Adipocyte (in vitro differentiated cells): ENCODE data around the gene RILPL1.
"Not testable (repeated sequence)": the region's sequence is repeated elsewhere in the genome, so short reads cannot be mapped to it uniquely, and the experiment has no call there.

Source experiments
- DNase-seq: peaks from one replicate; pipeline ENCODE4 v3.0.0-alpha.2; 2015; ENCODE audit warnings: low read depth
- H3K27me3 ChIP-seq: replicated peaks from 2 replicates; pipeline ENCODE4 v1.7.0; 2013; ENCODE audit warnings: mild to moderate bottlenecking, low read length, moderate library complexity; ENCODE audit not compliant: control insufficient read depth, insufficient read depth
- H3K36me3 ChIP-seq: 2 replicates; pipeline ENCODE4 v1.7.0; 2013; ENCODE audit warnings: low read length, mild to moderate bottlenecking, moderate library complexity; ENCODE audit not compliant: control insufficient read depth, insufficient read depth, severe bottlenecking
- H3K4me1 ChIP-seq: 2 replicates; pipeline ENCODE4 v1.7.0; 2013; ENCODE audit warnings: mild to moderate bottlenecking, low read length, moderate library complexity; ENCODE audit not compliant: control insufficient read depth, insufficient read depth
- H3K4me3 ChIP-seq: 2 replicates; pipeline ENCODE4 v1.7.0; 2013; ENCODE audit warnings: mild to moderate bottlenecking, low read length, moderate library complexity
- H3K9ac ChIP-seq: 2 replicates; pipeline ENCODE4 v1.7.0; 2013; ENCODE audit warnings: mild to moderate bottlenecking, low read length, moderate library complexity
- H3K9me3 ChIP-seq: 2 replicates; pipeline ENCODE4 v1.7.0; 2013; ENCODE audit warnings: mild to moderate bottlenecking, low read length, moderate library complexity; ENCODE audit not compliant: control insufficient read depth

Gene RILPL1

GRCh38 chr12:123478762-123479161 lies 54.8 kb downstream of the RILPL1 start:
- Histone ChIP-seq H3K9me3 (no peaks in the 10 kb centered on the region), H3K36me3 (peaks cover 30% of the 10 kb centered on the region), H3K27me3 (no peaks in the 10 kb centered on the region), H3K4me1 (peaks cover 7% of the 10 kb centered on the region), H3K4me3 (no peak overlapping the region), H3K9ac (no peak overlapping the region)
- DNase-seq = no peak

GRCh38 chr12:123478069-123478468 lies 55.5 kb downstream of the RILPL1 start:
- H3K4me3 ChIP-seq = no peak overlapping the region
- H3K4me1 ChIP-seq = peaks cover 7% of the 10 kb centered on the region
- H3K36me3 ChIP-seq = peaks cover 25% of the 10 kb centered on the region
- no peaks in the 10 kb centered on the region for H3K9me3 ChIP-seq
- H3K9ac ChIP-seq = no peak overlapping the region
- H3K27me3 ChIP-seq = no peaks in the 10 kb centered on the region
- no peak for DNase-seq

- peaks cover 29% of the 10 kb centered on the region for H3K36me3 ChIP-seq
Observed at GRCh38 chr12:123475246-123475703, 58.2 kb downstream of the RILPL1 start.

GRCh38 chr12:123474485-123475245 lies 58.9 kb downstream of the RILPL1 start:
- Histone ChIP-seq H3K36me3 (peaks cover 29% of the 10 kb centered on the region), H3K4me1 (peaks cover 13% of the 10 kb centered on the region), H3K4me3 (no peak overlapping the region), H3K9me3 (no peaks in the 10 kb centered on the region), H3K9ac (no peak overlapping the region), H3K27me3 (no peaks in the 10 kb centered on the region)
- DNase-seq = no peak

More at GRCh38 chr12:123475246-123475703, 58.2 kb downstream of the RILPL1 start:
- H3K9me3 ChIP-seq = no peaks in the 10 kb centered on the region
- DNase-seq = no peak
- H3K27me3 ChIP-seq = no peaks in the 10 kb centered on the region
- no peak overlapping the region for H3K9ac ChIP-seq
- H3K4me1 ChIP-seq = peaks cover 13% of the 10 kb centered on the region
- H3K4me3 ChIP-seq = no peak overlapping the region

GRCh38 chr12:123472438-123472849 lies 61.1 kb downstream of the RILPL1 start:
- Histone ChIP-seq H3K9ac (no peak overlapping the region), H3K27me3 (no peaks in the 10 kb centered on the region), H3K9me3 (no peaks in the 10 kb centered on the region), H3K4me1 (peaks cover 6% of the 10 kb centered on the region), H3K36me3 (peaks cover 26% of the 10 kb centered on the region), H3K4me3 (no peak overlapping the region)
- no peak for DNase-seq

GRCh38 chr12:123471374-123472068 lies 62.0 kb downstream of the RILPL1 start:
- H3K4me3 ChIP-seq = no peak overlapping the region
- peaks cover 10% of the 10 kb centered on the region for H3K4me1 ChIP-seq
- H3K9ac ChIP-seq = no peak overlapping the region
- DNase-seq = peak; percentile 74
- H3K27me3 ChIP-seq = no peaks in the 10 kb centered on the region
- H3K9me3 ChIP-seq = no peaks in the 10 kb centered on the region
- H3K36me3 ChIP-seq = peaks cover 23% of the 10 kb centered on the region

GRCh38 chr12:123469978-123470377 lies 63.5 kb downstream of the RILPL1 start:
- Histone ChIP-seq H3K9me3 (no peaks in the 10 kb centered on the region), H3K36me3 (peaks cover 30% of the 10 kb centered on the region)

GRCh38 chr12:123468786-123469185 lies 64.7 kb downstream of the RILPL1 start:
- peaks cover 32% of the 10 kb centered on the region for H3K36me3 ChIP-seq
- peaks cover 10% of the 10 kb centered on the region for H3K4me1 ChIP-seq
- no peak for DNase-seq

More at GRCh38 chr12:123469978-123470377, 63.5 kb downstream of the RILPL1 start:
- Histone ChIP-seq H3K27me3 (no peaks in the 10 kb centered on the region), H3K9ac (no peak overlapping the region), H3K4me3 (no peak overlapping the region), H3K4me1 (peaks cover 10% of the 10 kb centered on the region)
- no peak for DNase-seq

GRCh38 chr12:123465084-123465483 lies 68.4 kb downstream of the RILPL1 start:
- no peak overlapping the region for H3K9ac ChIP-seq
- DNase-seq = no peak
- peaks cover 18% of the 10 kb centered on the region for H3K36me3 ChIP-seq
- no peaks in the 10 kb centered on the region for H3K9me3 ChIP-seq
- peaks cover 4% of the 10 kb centered on the region for H3K4me1 ChIP-seq
- H3K4me3 ChIP-seq = no peak overlapping the region
- no peaks in the 10 kb centered on the region for H3K27me3 ChIP-seq

More at GRCh38 chr12:123468786-123469185, 64.7 kb downstream of the RILPL1 start:
- Histone ChIP-seq H3K9ac (no peak overlapping the region), H3K27me3 (no peaks in the 10 kb centered on the region), H3K9me3 (no peaks in the 10 kb centered on the region), H3K4me3 (no peak overlapping the region)

- H3K9ac ChIP-seq, H3K4me1 ChIP-seq, H3K27me3 ChIP-seq, H3K9me3 ChIP-seq, DNase-seq, H3K4me3 ChIP-seq: not testable (repeated sequence)
- H3K36me3 ChIP-seq = peaks cover 18% of the 10 kb centered on the region
Observed at GRCh38 chr12:123463174-123463573, 70.3 kb downstream of the RILPL1 start.

GRCh38 chr12:123457980-123458779 lies 75.3 kb downstream of the RILPL1 start, which contains the start of gene SNRNP35:
TSS of gene SNRNP35 (plus strand) at chr12:123458139. CDS start at chr12:123465541, 7,402 bp downstream.
- Histone ChIP-seq H3K9me3 (no peaks in the 10 kb centered on the region), H3K9ac (peak within 1 kb of the TSS; percentile 97), H3K4me3 (peak within 1 kb of the TSS; percentile 91), H3K36me3 (no peaks in the 10 kb centered on the region), H3K4me1 (peaks cover 4% of the 10 kb centered on the region), H3K27me3 (no peaks in the 10 kb centered on the region)
- peak; percentile 90 for DNase-seq
